HCT116 (cell line): ENCODE measurements around the gene CACNA2D2. TPM values are rescaled to one million over a fixed set of nuclear protein-coding genes. Genes with fewer than 3 reads are reported as not detected.

Source experiments
- ATAC-seq: fragments of 200-7000 bp; cut with Tn5 transposase; 2 replicates; pipeline ENCODE4 v1.9.1; 2020; ENCODE audit warnings: mild to moderate bottlenecking, moderate library complexity
- BruUV-seq: library from RNA; stranded (reverse); fragments of 400-500 nt; replicated peaks from 2 replicates; lab custom pipeline; 2021; lab: Mats Ljungman, UMichigan
- CTCF ChIA-PET: fragments of 300-600 bp; sonication (Branson Sonifier 250); formaldehyde crosslinking; loops from one replicate; lab custom pipeline; 2021; ENCODE audit warnings: antibody characterized with exemption; lab: Charles Lee
- POLR2A ChIA-PET: fragments of 300-600, 350-600 bp; sonication (Branson Sonifier 250); formaldehyde crosslinking; loops from one replicate; lab custom pipeline; 2021; ENCODE audit warnings: antibody characterized with exemption; lab: Charles Lee
- RAD21 ChIA-PET, 2 experiments: fragments of 300-600 bp; sonication (Branson Sonifier 250); formaldehyde crosslinking; loops; one replicate each; lab custom pipeline; 2023; ENCODE audit warnings: low total read pairs in 2 of 2; ENCODE audit not compliant: uncharacterized antibody in 2 of 2, unreplicated experiment in 2 of 2, low non-redundant PET in 1 of 2; lab: Charles Lee
- DNase-seq: peaks from one replicate; pipeline ENCODE4 v3.0.0-alpha.2; 2010; ENCODE audit warnings: low read depth, low spot score
- H2AFZ ChIP-seq: fragments of 200-600 bp; shearing (Covaris generic), sonication (generic); 2 replicates; pipeline ENCODE4 v1.6.1; 2017; ENCODE audit warnings: low read depth, mixed run types, mixed read lengths, antibody characterized with exemption, low read length; ENCODE audit not compliant: poor library complexity, severe bottlenecking
- H3K27ac ChIP-seq: 2 replicates; pipeline ENCODE4 v1.5.1; 2012; ENCODE audit warnings: low read depth, low read length
- H3K27me3 ChIP-seq: fragments of 200-600 bp; sonication (generic); 2 replicates; pipeline ENCODE4 v1.6.1; 2016; ENCODE audit warnings: mixed run types, low read length, mixed read lengths; ENCODE audit not compliant: insufficient read depth
- H3K36me3 ChIP-seq, 2 experiments: fragments of 200-500 bp in 1 of 2; fragments of 200-600 bp in 1 of 2; sonication (Bioruptor generic) in 1 of 2; sonication (generic) in 1 of 2; 2 replicates each; pipeline versions ENCODE4 v1.5.1 to v1.6.1; 2014 to 2016; ENCODE audit warnings: low read length in 2 of 2, inconsistent platforms in 1 of 2, mixed read lengths in 1 of 2, mixed run types in 1 of 2; ENCODE audit not compliant: insufficient read depth in 2 of 2, control insufficient read depth in 1 of 2
- H3K4me1 ChIP-seq, 2 experiments: fragments of 200-600 bp in 1 of 2; sonication (generic) in 1 of 2; 2 replicates each; pipeline versions ENCODE4 v1.5.1 to v1.6.1; 2012 to 2017; ENCODE audit warnings: low read length in 2 of 2, inconsistent platforms in 1 of 2, mild to moderate bottlenecking in 1 of 2, mixed read lengths in 1 of 2, mixed run types in 1 of 2, moderate library complexity in 1 of 2; ENCODE audit not compliant: insufficient read depth in 2 of 2, control insufficient read depth in 1 of 2
- H3K4me2 ChIP-seq: fragments of 200-600 bp; sonication (generic); 2 replicates; pipeline ENCODE4 v1.6.1; 2017; ENCODE audit warnings: mixed run types, low read length, mixed read lengths
- H3K4me3 ChIP-seq, 2 experiments: fragments of 200-600 bp in 1 of 2; sonication (generic) in 1 of 2; replicated peaks in 1 of 2; 2 replicates each; pipeline ENCODE4 v1.5.1; 2011 to 2016; ENCODE audit warnings: low read length in 2 of 2, control low read depth in 1 of 2, low read depth in 1 of 2, mild to moderate bottlenecking in 1 of 2, mixed read lengths in 1 of 2, mixed run types in 1 of 2
- H3K79me2 ChIP-seq: fragments of 200-600 bp; sonication (generic); 2 replicates; pipeline ENCODE4 v1.6.1; 2017; ENCODE audit warnings: mild to moderate bottlenecking, mixed run types, low read length, moderate library complexity, mixed read lengths; ENCODE audit not compliant: insufficient read depth
- H3K9ac ChIP-seq: fragments of 200-600 bp; sonication (generic); 2 replicates; pipeline ENCODE4 v1.6.1; 2016; ENCODE audit warnings: low read length, mixed read lengths
- H3K9me2 ChIP-seq: fragments of 200-600 bp; sonication (generic), shearing (Covaris generic); 2 replicates; pipeline ENCODE4 v1.6.1; 2017; ENCODE audit warnings: mixed run types, mild to moderate bottlenecking, moderate library complexity; ENCODE audit not compliant: insufficient read depth
- H3K9me3 ChIP-seq, 2 experiments: fragments of 200-500 bp in 1 of 2; fragments of 200-600 bp in 1 of 2; sonication (Bioruptor generic) in 1 of 2; sonication (generic) in 1 of 2; 2 replicates each; pipeline ENCODE4 v1.6.1; 2014 to 2017; ENCODE audit warnings: low read length in 2 of 2, mixed read lengths in 2 of 2, inconsistent platforms in 1 of 2, low read depth in 1 of 2, mild to moderate bottlenecking in 1 of 2, mixed run types in 1 of 2, moderate library complexity in 1 of 2; ENCODE audit not compliant: control insufficient read depth in 1 of 2, insufficient read depth in 1 of 2
- H4K20me1 ChIP-seq: fragments of 200-600 bp; sonication (generic), shearing (Covaris generic); 2 replicates; pipeline ENCODE4 v1.6.1; 2017; ENCODE audit warnings: mixed run types, mild to moderate bottlenecking, moderate library complexity; ENCODE audit not compliant: insufficient read depth
- ATF3 ChIP-seq: IDR thresholded peaks from 2 replicates; pipeline ENCODE4 v1.6.1; 2012
- ELF1 ChIP-seq: IDR thresholded peaks from 2 replicates; pipeline ENCODE4 v1.6.1; 2012; ENCODE audit warnings: low read depth, borderline replicate concordance
- JUND ChIP-seq: IDR thresholded peaks from 2 replicates; pipeline ENCODE4 v1.6.1; 2012
- RAD21 ChIP-seq: IDR thresholded peaks from 2 replicates; pipeline ENCODE4 v1.6.1; 2012; ENCODE audit warnings: low read depth, mild to moderate bottlenecking
- SIN3A ChIP-seq: IDR thresholded peaks from 2 replicates; pipeline ENCODE4 v1.6.1; 2012; ENCODE audit warnings: low read depth
- SP1 ChIP-seq: IDR thresholded peaks from 2 replicates; pipeline ENCODE4 v1.6.1; 2012; ENCODE audit warnings: low read depth
- ZNF274 ChIP-seq: fragments of 200-500 bp; sonication (Bioruptor generic); IDR thresholded peaks from 2 replicates; pipeline ENCODE4 v1.6.1; 2014; ENCODE audit warnings: mild to moderate bottlenecking, low read depth, low read length, inconsistent platforms
- intact Hi-C: fragments of 100-400 bp; cut with micrococcal nuclease; formaldehyde crosslinking; loops from 2 replicates; pipeline ENCODE4 v1.10.0; 2022
- total RNA-seq: library from RNA; stranded (reverse); gene quantifications from one replicate; pipeline ENCODE4 v1.2.1, GENCODE V29; 2021; ENCODE audit not compliant: unreplicated experiment
- TF ChIP-seq, protein P1 (sequence below): IDR thresholded peaks from 2 replicates; pipeline ENCODE4 v1.6.1; 2012
- TF ChIP-seq, protein P2 (sequence below), 3 experiments: fragments of 200-600 bp in 1 of 3; sonication (generic) in 1 of 3; IDR thresholded peaks in 2 of 3; conservative IDR thresholded peaks in 1 of 3; 2 replicates each; pipeline ENCODE4 v1.5.1; 2012 to 2017; ENCODE audit warnings: low read depth in 2 of 3, low read length in 2 of 3, antibody characterized with exemption in 1 of 3, borderline replicate concordance in 1 of 3, control low read depth in 1 of 3, mild to moderate bottlenecking in 1 of 3, mixed read lengths in 1 of 3, mixed run types in 1 of 3, moderate library complexity in 1 of 3; ENCODE audit not compliant: insufficient read depth in 1 of 3
- TF ChIP-seq, protein P3 (sequence below): IDR thresholded peaks from 2 replicates; pipeline ENCODE4 v1.6.1; 2012; ENCODE audit warnings: low read depth

Gene CACNA2D2
- total RNA-seq, 1 experiment from 2014 or later: 10.2 TPM

DNA sequence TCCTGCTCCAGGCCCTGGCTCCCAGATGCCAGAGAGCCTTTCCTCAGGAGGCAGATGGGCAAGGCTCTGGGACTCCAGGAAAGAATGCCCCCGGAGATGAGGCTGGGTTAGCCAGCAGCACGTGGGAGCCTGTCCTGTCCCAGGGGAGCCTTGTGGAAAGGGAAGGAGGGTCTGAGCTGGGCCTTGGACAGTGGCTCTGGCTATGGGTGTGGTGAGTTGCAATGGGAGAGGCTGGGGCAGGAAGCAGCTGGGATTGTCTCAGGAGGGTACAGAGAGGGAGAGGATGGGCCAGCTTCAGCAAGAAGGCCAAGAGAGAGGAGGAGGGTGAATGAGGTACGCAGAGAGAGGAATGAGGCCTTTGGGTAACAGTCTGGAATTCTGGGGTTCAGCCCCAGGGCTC, 17.4 kb upstream of the CACNA2D2 start:
- ChIA-PET POLR2A (no interaction called here), RAD21 (no interaction called here), CTCF (no interaction called here)
- Histone ChIP-seq H3K9me2 (no peaks in the 10 kb centered on the region), H3K79me2 (no peaks in the 10 kb centered on the region), H3K4me3 (no peak overlapping the region), H3K9me3 (no peaks in the 10 kb centered on the region), H3K27me3 (peaks cover 7% of the 10 kb centered on the region; the same call in 1 of the 2 replicates), H3K27ac (no peak overlapping the region), H4K20me1 (no peaks in the 10 kb centered on the region), H3K4me1 (peaks cover 0 to 8% of the 10 kb centered on the region in 2 experiments; a peak in 2 of 4 replicates), H3K4me2 (no peak overlapping the region), H3K36me3 (no peaks in the 10 kb centered on the region), H3K9ac (no peak overlapping the region), H2AFZ (no peak overlapping the region)
- TF ChIP-seq SP1 (no peak), ELF1 (no peak), RAD21 (no peak), JUND (no peak), ATF3 (no peak), SIN3A (no peak), ZNF274 (no peak)
- TF ChIP-seq, protein P1, sequence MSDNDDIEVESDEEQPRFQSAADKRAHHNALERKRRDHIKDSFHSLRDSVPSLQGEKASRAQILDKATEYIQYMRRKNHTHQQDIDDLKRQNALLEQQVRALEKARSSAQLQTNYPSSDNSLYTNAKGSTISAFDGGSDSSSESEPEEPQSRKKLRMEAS: no peak
- TF ChIP-seq, protein P2, sequence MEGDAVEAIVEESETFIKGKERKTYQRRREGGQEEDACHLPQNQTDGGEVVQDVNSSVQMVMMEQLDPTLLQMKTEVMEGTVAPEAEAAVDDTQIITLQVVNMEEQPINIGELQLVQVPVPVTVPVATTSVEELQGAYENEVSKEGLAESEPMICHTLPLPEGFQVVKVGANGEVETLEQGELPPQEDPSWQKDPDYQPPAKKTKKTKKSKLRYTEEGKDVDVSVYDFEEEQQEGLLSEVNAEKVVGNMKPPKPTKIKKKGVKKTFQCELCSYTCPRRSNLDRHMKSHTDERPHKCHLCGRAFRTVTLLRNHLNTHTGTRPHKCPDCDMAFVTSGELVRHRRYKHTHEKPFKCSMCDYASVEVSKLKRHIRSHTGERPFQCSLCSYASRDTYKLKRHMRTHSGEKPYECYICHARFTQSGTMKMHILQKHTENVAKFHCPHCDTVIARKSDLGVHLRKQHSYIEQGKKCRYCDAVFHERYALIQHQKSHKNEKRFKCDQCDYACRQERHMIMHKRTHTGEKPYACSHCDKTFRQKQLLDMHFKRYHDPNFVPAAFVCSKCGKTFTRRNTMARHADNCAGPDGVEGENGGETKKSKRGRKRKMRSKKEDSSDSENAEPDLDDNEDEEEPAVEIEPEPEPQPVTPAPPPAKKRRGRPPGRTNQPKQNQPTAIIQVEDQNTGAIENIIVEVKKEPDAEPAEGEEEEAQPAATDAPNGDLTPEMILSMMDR (IDR thresholded peaks at IDR 0.05 in 2 of 3, conservative IDR thresholded peaks at IDR 0.05 in 1 of 3; ENCODE audit: borderline replicate concordance in 1 of 3, insufficient read depth in 1 of 3, low read depth in 2 of 3, low read length in 2 of 3): no peak
- TF ChIP-seq, protein P3, sequence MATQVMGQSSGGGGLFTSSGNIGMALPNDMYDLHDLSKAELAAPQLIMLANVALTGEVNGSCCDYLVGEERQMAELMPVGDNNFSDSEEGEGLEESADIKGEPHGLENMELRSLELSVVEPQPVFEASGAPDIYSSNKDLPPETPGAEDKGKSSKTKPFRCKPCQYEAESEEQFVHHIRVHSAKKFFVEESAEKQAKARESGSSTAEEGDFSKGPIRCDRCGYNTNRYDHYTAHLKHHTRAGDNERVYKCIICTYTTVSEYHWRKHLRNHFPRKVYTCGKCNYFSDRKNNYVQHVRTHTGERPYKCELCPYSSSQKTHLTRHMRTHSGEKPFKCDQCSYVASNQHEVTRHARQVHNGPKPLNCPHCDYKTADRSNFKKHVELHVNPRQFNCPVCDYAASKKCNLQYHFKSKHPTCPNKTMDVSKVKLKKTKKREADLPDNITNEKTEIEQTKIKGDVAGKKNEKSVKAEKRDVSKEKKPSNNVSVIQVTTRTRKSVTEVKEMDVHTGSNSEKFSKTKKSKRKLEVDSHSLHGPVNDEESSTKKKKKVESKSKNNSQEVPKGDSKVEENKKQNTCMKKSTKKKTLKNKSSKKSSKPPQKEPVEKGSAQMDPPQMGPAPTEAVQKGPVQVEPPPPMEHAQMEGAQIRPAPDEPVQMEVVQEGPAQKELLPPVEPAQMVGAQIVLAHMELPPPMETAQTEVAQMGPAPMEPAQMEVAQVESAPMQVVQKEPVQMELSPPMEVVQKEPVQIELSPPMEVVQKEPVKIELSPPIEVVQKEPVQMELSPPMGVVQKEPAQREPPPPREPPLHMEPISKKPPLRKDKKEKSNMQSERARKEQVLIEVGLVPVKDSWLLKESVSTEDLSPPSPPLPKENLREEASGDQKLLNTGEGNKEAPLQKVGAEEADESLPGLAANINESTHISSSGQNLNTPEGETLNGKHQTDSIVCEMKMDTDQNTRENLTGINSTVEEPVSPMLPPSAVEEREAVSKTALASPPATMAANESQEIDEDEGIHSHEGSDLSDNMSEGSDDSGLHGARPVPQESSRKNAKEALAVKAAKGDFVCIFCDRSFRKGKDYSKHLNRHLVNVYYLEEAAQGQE: no peak
- ATAC-seq (no peak), DNase-seq (no peak)
- no TSS peak for BruUV-seq
- intact Hi-C loops: no loop called here
